Esophagus squamous epithelium (tissue), 4 donors: Measurements from ENCODE around the gene NPAS2.

Experiments
- POLR2A ChIP-seq, 4 donors: fragments of 450-650 bp; IDR thresholded peaks; one replicate each; pipeline ENCODE4 v1.6.1; 2017; ENCODE audit warnings: antibody characterized with exemption in 4 of 4, mild to moderate bottlenecking in 4 of 4, moderate library complexity in 3 of 4
- TF ChIP-seq, protein P1 (sequence below), 6 experiments: fragments of 450-650 bp in 4 of 6; fragments of 200-600 bp in 2 of 6; sonication (generic) in 2 of 6; IDR thresholded peaks; one replicate each; pipeline ENCODE4 v1.5.1; 2016 to 2019; ENCODE audit warnings: antibody characterized with exemption in 6 of 6, mild to moderate bottlenecking in 4 of 6, moderate library complexity in 4 of 6

DNA sequence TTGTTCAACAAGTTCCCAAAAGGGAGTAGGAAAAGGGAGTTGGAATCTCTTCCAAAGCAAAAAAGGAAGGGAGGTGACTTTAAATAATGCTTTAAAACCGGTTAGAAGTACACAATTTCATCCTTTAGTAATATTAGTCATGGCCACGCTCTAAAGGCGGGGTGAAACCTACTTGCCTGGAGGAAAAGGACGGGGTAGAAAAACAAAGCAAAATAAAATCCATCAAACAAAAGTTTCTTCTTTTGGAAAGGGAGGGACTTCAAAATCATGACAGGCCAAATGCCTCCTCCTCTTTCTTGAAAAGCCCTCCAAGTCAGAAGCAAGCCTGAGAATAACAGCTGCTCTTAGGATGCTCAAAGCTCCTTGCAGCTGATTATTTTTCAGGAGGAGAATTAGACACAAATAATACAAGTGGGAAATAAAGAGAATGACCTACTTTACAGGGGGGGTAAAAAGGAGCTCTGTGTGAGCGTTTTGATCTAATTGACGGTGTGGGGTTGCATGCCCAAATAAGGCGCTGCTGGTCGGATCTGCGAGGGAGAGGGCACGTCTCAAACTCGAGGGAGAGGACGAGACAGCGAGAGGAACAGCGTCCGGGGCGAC, 1.8 kb upstream of the NPAS2 start:
- no peak for TF ChIP-seq POLR2A (IDR thresholded peaks at IDR 0.05)
- TF ChIP-seq, protein P1, sequence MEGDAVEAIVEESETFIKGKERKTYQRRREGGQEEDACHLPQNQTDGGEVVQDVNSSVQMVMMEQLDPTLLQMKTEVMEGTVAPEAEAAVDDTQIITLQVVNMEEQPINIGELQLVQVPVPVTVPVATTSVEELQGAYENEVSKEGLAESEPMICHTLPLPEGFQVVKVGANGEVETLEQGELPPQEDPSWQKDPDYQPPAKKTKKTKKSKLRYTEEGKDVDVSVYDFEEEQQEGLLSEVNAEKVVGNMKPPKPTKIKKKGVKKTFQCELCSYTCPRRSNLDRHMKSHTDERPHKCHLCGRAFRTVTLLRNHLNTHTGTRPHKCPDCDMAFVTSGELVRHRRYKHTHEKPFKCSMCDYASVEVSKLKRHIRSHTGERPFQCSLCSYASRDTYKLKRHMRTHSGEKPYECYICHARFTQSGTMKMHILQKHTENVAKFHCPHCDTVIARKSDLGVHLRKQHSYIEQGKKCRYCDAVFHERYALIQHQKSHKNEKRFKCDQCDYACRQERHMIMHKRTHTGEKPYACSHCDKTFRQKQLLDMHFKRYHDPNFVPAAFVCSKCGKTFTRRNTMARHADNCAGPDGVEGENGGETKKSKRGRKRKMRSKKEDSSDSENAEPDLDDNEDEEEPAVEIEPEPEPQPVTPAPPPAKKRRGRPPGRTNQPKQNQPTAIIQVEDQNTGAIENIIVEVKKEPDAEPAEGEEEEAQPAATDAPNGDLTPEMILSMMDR (IDR thresholded peaks at IDR 0.05), result peak in 1 of 6 experiments; percentile 9
